HG03439 (cell line): Measurements from ENCODE around the gene PRICKLE4.
"Not testable (repeated sequence)": the region's sequence is repeated elsewhere in the genome, so short reads cannot be mapped to it uniquely, and the experiment has no call there.

Experiments used
- ATAC-seq: cut with Tn5 transposase; IDR thresholded peaks from one replicate; pipeline ENCODE4 v1.9.1; 2021; ENCODE audit warnings: mild to moderate bottlenecking, moderate library complexity; ENCODE audit not compliant: unreplicated experiment

Gene PRICKLE4

GRCh38 chr6:41790045-41790444 is 9.5 kb downstream of the PRICKLE4 start:
- no peak for ATAC-seq

GRCh38 chr6:41791305-41791704 is 10.7 kb downstream of the PRICKLE4 start:
- ATAC-seq, result no peak

DNA sequence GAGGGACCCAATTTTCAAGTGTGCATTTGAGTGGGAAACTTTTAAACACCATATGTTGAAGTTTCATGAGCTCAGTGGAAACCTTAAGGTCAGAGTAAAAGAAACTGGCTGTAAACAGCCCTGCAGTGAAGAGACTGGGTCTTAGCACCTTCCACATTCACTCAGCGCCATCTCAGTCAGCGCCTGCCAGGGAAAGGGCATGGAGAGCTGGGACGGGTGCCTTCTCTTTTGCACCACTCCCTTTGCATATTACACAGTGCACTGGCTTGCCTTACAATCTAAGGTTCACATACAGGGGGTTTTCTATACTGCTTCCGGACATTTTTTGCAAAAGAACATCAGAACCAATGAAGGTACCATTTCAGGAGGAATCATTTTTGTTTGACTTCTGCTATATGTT is 11.4 kb downstream of the PRICKLE4 start:
- ATAC-seq, result no peak

DNA sequence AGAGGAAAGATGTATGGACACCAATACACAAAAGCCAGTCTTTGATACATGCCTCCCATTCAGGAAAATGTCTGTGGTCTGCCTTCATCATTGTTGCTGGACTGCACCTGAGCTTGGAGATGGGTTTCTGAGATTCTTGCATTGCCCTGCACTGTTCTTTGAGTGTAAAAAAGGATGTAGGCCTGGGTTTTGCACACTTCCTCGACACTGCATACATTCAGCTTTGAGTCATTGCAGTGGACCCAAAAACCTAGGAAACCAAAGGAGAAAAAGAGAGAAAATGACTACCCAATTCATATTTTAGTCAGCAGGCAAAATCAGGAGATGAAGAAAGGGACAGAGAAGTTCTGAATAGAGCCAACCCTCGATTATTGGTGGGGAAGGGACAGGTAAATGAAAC is 15.9 kb downstream of the PRICKLE4 start:
- no peak for ATAC-seq

DNA sequence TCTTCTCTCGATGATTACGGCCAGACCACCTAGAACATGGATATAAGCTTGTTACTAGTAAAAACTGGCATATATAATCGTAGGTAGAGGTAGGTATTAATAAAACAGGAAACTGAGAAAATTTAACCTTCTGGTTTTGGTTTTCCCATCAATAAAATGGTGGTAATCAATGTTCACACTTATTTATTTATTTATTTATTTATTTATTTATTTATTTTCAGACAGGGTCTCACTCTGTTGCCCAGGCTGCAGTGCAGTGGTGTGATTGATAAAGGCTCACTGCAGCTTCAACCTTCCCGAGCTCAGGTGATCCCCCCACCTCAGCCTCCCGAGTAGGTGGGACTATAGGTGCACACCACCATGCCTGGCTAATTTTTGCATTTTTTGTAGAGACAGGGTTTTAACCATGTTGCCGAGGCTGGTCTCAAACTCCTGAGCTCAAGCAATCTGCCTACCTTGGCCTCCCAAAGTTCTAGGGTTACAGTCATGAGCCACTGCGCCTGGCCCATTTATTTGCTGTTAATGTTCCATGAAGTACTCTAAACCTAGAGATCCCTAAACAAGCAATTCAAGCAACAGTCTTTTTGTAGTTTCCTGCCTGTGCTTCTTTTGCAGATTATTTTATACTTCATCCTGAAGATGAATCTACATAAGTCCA is 18.4 kb downstream of the PRICKLE4 start:
- no peak for ATAC-seq

DNA sequence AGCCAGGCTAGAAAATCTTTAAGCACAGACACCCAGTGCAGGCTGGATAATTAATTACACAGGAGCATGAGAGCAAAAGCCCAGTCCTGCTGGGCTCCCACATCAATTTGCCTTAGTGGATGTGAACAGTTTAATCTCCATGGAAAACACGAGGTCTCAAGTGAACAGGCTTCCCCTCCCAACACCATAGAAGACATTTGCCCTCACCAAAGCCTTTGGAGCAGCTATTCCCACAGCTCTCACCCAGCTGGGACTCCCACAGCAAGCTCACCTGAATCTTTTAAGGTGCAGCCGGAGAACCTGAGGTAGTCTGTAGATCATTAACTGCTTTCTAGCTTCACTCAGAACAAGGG is 19.0 kb downstream of the PRICKLE4 start:
- no peak for ATAC-seq

DNA sequence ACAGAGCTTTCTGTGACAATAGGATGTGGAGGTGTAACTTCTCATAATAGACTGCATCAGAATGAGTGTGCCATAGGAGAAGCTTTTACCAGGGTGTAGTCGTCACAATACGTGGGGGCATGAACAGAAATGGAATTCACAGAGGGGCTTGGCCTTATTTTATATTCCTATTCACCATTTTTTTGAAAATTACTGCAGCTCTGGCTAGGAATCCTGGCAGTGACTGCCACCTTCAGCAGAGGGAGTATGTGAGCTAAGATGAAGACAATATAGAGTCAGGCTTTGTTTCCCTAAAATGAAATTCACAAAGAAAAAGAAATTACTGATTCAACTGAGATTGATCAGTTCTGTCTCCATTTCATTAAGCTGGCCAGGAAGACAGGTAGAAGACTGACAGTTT is 20.8 kb downstream of the PRICKLE4 start:
- ATAC-seq, result no peak

GRCh38 chr6:41805830-41806774 is 25.5 kb downstream of the PRICKLE4 start:
- ATAC-seq, result no peak

GRCh38 chr6:41811095-41811494 is 30.5 kb downstream of the PRICKLE4 start:
- ATAC-seq, result no peak

- ATAC-seq, result not testable (repeated sequence)
Observed at GRCh38 chr6:41811946-41812345, 31.4 kb downstream of the PRICKLE4 start.

- no peak for ATAC-seq
Observed at GRCh38 chr6:41813469-41813868, 32.9 kb downstream of the PRICKLE4 start.

GRCh38 chr6:41813956-41814355 is 33.4 kb downstream of the PRICKLE4 start:
- no peak for ATAC-seq

DNA sequence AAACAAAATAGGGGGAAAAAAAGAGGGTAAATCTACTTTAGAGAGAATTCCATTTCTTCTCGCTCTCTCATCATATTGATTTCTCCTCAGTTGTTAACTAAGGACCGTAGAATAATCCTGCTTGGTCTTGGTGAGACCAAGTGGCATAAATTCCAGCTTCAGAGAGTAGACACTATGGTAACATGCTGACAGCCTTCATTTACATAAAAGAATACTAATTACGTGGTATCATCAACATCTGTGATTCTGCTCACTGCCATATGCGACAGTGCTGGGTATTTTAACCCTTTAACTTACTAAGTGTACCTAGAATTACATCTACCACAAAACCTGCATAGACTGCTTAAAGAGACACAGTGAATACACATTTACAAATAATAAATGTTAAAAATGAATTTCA is 34.0 kb downstream of the PRICKLE4 start:
- ATAC-seq, result no peak

GRCh38 chr6:41815587-41815986 is 35.0 kb downstream of the PRICKLE4 start:
- no peak for ATAC-seq

- ATAC-seq, result no peak
Observed at GRCh38 chr6:41818271-41819054, 37.9 kb downstream of the PRICKLE4 start.

DNA sequence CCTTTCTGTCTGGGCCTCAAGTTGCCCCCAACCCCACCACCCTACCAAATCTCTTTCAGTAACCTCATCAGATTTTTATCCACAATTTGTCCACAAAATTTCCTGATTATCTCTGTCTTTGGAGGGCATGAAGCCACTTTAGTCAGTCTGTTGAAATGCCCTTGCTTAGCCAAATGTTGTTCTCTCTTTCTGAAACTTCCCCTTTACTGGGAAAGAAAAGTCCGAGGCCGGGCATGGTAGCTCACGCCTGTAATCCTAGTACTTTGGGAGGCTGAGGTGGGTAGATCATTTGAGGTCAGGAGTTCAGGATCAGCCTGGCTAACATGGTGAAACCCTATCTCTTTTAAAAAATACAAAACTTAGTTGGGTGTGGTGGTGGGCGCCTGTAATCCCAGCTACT is 40.7 kb downstream of the PRICKLE4 start:
- ATAC-seq, result no peak

DNA sequence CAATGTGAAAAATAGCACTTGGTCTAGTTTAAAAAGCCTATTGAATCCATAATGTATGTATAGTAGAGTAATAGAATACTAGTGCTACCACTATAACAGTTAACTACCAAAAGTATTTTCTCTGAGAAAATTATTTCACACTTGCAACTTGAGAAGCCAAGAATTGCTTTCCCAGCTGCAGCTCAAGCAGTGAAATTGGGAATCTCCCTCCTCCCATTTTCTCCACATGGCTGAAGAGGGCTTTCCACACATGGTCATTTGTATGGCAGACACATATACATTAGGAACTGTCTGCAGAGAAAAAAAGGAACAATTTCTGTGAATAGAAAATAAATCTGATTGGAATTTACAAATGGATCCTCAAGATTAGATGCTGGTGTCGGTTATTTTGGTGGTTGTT is 41.4 kb downstream of the PRICKLE4 start:
- ATAC-seq, result no peak

- ATAC-seq, result no peak
Observed at GRCh38 chr6:41823178-41823577, 42.6 kb downstream of the PRICKLE4 start.

- ATAC-seq, result no peak
Observed at GRCh38 chr6:41824571-41825569, 44.3 kb downstream of the PRICKLE4 start.

DNA sequence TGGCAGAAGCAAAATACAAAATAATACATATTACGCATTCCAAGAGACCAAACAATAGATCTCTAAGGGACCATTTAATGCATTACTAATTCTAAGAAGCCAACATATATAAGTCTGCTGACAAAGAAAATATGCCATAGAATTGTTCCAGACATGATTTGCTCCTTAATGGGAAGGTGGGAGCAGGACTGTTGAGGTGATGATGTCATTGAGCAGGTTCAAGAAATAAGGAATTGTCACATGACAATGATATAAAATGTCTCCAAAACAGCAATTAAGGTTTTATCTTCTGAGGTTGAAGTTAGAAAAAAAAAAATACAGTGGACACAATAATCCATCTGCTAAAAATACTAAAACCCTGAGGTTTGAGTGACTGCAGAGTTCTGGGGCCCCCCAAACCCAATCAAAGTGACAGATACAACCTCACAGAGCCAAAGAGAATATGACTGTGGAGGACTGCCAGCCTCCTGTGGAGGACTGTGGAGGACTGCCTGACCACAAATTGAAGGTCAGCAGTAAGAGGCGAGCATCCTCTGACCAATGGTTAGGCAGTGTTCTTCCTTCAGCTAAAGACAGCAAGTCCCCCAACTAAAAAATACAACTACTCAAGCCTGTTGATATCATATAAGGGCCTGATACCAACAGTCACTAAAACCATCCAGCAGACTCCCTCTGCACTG is 45.9 kb downstream of the PRICKLE4 start:
- ATAC-seq, result no peak
